ENCODE data around the gene LCN10.
"Not testable (repeated sequence)": the region's sequence is repeated elsewhere in the genome, so short reads cannot be mapped to it uniquely, and the experiment has no call there.

Gene LCN10

GRCh38 chr9:136717399-136717798, 25.3 kb downstream of the LCN10 start:
- no peak for DNase-seq

GRCh38 chr9:136714893-136715274, 27.9 kb downstream of the LCN10 start:
- no peak for DNase-seq

DNA sequence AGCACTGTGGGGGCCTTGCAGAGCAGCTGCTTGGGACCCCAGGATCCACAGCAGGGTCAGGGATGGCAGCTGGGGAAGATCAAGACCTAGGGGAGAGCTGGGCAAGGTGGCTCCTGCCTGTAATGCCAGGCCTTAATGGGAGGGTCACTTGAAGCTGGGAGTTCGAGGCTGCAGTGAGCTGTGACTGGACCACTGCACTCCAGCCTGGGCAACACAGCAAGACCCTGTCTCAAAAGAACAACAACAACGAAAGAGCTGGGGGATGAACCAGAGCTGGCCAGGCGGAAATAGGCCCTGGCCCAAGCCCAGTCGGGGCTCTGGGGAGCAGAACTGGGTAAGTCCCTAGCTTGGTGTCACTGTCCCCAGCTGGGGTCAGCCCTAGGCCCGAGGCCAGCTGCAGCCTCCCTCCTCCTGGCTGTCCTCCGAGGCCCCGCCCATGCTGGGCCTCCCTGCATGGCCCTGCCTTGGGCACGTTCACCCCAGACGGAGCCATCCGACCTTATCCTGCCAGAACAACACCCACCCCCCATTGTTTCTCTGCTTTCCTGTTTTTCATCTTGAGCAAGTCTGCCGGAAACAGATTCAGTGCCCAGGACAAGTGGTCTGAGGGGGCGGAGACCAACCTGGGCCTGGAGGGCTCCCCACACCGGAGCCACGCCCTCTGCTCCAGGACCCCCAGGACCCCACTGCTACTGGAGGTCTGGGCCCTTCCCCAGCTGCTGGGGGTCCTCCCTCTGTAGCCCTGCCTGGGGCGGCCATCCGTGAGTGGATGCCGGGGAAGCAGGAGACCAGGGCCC, 28.4 kb downstream of the LCN10 start:
- no peak for DNase-seq

GRCh38 chr9:136713550-136713949, 29.2 kb downstream of the LCN10 start:
- DNase-seq: no peak

- no peak for DNase-seq
These were observed 29.8 kb downstream of the LCN10 start for GRCh38 chr9:136712690-136713544.

GRCh38 chr9:136711751-136712689, 30.7 kb downstream of the LCN10 start, which contains the start of gene DIPK1B:
Gene DIPK1B (plus strand): TSS chr9:136712572. CDS start chr9:136712666, 94 bp downstream.
- peak; percentile 78 for DNase-seq

- DNase-seq: not testable (repeated sequence)
These were observed 31.5 kb downstream of the LCN10 start for GRCh38 chr9:136711219-136711648.

DNA sequence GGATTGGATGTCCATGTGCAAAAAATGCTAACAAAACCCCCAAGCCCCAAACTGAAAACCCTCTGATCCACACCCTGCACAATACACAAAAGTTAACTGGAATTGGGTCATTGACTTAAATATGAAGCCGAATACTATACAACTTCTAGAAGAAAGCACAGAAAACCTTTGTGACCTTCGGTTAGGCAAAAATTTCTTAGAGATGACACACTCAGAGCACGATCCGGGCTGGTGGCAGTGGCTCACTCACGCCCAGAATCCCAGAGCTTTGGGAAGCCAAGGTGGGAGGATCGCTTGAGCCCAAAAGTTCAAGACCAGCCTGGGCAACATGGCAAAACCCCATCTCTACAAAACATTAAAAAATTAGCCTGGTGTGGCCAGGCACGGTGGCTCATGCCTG, 32.2 kb downstream of the LCN10 start:
- no peak for DNase-seq

GRCh38 chr9:136709454-136710109, 33.2 kb downstream of the LCN10 start:
- DNase-seq: no peak

DNA sequence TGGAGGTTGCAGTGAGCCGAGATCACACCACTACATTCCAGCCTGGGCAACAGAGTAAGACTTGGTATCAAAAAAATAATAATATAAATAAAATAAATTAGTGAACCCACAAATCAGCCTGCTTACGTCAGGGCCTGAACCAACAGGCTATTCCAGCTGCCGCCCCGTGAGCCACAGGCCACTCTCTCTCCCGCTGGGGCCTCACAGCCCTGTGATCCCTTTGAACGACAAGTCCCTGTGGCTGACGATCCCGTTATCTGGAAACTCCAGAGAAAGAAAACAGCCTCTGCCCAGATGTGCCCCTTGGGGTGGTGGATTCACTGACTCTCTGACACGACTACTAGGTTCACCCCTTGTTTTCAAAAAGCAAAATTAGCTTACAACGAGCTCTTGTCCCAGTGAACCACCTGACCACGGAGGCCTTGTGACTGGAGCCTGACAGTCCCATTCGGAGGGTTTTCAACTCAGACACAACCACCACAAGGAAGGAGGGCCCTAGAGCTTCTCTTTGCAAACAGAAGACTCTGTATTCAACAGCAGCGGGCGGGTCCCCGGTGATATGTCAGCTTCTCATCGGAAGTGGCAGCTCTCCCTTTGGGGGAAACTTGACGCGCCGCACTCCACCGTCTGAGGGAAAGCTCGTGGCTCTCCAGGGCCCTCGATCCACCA, 34.8 kb downstream of the LCN10 start:
- DNase-seq: no peak

GRCh38 chr9:136707011-136707410, 35.7 kb downstream of the LCN10 start:
- DNase-seq: no peak

DNA sequence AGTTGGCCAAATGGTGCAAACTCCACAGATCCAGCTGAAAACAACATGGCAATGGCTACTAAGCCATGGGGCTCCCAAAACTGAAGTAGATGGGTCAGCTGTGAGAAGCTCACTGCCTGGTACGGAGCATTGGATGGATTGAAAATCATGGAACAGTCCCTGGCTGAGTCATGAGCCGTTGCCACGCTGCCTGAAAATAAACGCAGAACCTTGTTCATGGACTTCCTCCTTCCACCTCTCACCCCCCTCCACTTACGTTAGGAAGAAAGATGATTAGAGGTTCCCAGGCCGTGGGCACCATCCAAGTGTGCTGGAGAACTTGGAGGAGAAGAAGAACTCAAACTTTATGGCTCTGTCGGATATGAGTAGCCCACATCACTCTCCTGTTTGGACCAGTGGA, 37.2 kb downstream of the LCN10 start:
- no peak for DNase-seq

DNA sequence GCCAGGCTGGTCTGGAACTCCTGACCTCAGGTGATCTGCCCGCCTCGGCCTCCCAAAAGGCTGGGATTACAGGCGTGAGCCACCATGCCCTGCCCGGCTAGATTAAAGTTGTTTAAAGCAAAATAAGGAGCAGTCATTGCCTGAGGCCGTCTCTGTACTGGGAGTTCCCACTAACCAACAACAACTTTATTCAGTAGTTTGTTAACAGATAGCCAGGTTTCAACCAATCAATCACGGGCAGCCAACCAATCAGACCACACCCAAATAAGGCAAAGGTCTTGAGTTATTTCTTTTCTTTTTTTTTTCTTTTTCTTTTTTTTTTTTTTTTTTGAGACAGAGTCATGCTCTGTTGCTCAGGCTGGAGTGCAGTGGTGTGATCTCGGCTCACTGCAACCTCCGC, 38.0 kb downstream of the LCN10 start:
- DNase-seq: not testable (repeated sequence)

DNA sequence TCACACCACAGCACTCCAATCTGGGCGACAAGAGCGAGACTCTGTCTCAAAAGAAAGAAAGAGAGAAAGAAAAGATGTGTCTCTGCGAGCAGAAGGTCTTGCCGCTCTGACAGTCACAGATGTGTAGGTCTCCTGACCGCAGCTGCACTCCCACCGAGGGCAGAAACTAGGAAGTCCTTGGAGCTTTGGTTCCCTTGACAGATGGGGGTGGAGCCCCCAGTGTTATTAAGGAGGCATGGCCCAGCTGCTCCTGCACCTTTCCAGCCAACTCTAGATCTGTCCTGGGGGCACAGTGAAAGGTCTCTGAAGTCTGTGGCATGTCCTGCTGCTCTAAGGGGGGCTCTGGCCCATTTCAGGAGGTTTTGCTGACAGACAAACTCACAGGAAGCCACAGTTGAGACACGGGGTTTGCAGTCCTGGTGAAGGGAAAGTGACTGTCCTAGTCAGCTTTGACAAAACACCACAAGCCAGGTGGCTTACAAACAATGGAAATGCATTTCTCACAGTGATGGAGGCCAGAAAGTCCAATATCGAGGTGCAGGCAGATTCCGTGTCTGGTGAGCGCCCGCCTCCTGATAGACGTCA, 39.4 kb downstream of the LCN10 start:
- DNase-seq: no peak

DNA sequence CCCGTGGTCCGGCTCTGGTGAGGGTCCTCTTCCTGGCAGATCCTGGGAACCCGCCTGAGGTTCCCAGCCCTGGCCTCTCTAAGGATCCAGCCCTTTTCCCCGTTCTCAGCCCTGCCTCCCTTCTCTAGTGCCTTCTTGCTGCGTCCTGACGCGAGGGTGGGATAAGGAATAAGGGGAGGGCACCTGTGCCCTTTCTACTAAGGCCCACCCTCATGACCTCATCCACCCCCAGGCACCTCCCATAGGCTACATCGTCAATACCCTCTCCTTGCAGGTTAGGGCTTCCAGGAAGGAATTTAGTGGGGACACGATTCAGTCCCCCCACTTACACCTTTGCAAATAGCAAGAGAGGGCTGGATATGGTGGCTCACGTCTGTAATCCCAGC, 41.1 kb downstream of the LCN10 start:
- DNase-seq: no peak

DNA sequence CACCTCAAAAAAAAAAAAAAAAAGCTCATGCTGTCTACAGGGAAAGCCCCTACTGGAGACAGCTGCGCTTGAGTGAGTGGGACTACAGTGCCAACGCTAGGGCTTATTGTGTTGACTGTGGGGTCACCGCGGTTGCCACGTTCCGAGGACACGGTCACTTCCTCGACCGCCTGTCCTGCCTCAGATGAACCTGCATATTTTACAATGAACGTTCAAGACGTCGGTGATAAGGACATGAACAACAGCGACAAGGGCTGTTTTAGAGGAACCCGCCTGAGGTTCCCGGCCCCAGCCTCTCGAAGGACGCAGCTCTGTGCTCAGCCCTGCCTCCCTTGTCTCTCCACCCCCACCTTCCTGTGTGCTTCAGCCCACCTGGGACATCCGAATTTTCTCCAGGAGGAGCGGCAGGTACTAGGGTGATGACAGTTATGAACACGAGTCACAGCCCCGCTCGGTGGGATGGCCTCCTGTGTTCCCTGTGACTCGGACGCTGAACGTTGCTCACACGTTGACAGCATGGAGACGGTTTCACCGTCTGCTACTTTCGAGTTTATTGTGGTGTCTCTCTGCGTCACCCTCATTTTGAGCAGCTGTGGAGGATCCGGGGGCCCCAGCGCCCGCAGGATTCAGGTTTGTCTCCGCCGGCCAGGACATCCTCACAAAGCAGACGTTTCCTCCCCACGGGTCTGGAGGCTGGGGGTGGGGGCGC, 41.6 kb downstream of the LCN10 start:
- DNase-seq: no peak

DNA sequence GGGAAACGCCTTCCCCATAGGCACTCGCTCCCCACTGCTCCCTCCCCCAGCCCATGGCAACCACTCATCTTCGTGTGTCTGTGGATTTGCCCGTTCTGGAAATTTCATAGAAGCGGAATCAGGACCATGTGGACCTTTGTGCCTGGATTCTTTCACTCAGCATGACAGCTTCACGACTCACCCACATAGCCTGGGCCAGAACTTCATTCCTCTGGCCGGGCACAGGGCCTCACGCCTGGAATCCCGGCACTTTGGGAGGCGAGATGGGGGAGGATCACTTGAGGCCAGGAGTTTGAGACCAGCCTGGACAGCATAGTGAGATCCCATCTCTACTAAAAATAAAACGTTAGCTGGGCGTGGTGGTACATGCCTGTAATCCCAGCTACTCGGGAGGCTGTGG, 42.4 kb downstream of the LCN10 start:
- DNase-seq: no peak

GRCh38 chr9:136698635-136699246, 44.0 kb downstream of the LCN10 start:
- no peak for DNase-seq

- no peak for DNase-seq
These were observed 44.8 kb downstream of the LCN10 start for GRCh38 chr9:136697821-136698526.

Data from NCI-H774 (cell line).